Urothelium cell line (cell line): ENCODE measurements around the gene LRRK1.
A peak's percentile ranks its signal among the peaks of the same experiment; 100 is the strongest.
"Not testable (repeated sequence)": the region's sequence is repeated elsewhere in the genome, so short reads cannot be mapped to it uniquely, and the experiment has no call there.

ENCODE experiments used
- DNase-seq: peaks from one replicate; pipeline ENCODE4 v3.0.0; 2011; ENCODE audit warnings: low spot score, mixed read lengths
- FAIRE-seq: peaks from 2 replicates; lab custom pipeline; 2011; peaks lifted over from hg19 to GRCh38; lab: Jason Lieb, UNC

Gene LRRK1

DNA sequence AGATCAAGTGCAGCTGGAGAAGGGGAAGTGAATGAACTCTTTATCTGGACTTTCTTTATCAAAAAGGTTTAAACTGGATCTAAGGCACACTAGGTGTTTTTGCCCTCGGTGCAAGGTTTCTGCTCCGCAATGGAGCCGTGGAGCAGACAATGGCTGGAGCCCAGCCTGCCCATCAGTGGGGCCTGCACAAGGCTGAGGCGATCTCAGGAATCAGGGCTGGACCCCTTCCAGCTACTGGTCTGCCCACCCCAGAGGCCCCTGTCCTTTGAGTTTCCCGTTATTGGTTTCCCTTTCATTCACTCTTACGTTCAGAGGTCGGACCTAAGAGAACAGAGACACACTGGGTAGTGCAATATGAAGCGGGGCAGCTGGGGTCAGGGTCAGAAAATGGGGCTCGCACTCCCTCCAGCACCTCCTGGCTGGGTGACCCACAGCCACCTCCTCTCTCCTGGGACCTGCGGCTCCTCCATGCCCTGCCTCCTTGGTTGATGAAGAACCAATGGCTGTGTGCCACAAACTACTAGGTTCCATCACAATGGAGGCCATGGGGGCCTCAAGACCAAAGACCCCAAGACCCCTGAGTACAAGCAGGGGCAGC, 168.1 kb downstream of the LRRK1 start:
- no peak for DNase-seq
- FAIRE-seq, result no peak

DNA sequence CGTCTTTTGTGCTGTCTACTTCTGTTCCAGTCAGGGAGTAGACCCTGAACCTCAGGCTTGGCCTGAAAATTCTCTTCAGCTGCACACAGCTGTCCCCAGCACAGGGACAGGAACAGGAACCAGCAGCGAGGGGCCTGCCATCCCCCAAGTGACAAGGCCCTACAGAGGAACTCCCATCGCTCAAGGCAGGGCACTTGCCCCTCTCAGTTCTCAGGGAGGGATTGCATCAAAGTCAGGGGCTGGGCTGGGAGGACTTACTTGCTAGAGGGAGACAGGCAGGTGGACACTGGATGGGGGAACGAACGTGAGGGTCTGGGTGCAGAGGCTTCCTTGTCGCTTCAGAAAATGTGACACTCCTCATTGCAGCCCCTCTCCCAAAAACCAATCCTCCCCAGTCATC, 169.1 kb downstream of the LRRK1 start:
- DNase-seq (no peak), FAIRE-seq (no peak)

DNA sequence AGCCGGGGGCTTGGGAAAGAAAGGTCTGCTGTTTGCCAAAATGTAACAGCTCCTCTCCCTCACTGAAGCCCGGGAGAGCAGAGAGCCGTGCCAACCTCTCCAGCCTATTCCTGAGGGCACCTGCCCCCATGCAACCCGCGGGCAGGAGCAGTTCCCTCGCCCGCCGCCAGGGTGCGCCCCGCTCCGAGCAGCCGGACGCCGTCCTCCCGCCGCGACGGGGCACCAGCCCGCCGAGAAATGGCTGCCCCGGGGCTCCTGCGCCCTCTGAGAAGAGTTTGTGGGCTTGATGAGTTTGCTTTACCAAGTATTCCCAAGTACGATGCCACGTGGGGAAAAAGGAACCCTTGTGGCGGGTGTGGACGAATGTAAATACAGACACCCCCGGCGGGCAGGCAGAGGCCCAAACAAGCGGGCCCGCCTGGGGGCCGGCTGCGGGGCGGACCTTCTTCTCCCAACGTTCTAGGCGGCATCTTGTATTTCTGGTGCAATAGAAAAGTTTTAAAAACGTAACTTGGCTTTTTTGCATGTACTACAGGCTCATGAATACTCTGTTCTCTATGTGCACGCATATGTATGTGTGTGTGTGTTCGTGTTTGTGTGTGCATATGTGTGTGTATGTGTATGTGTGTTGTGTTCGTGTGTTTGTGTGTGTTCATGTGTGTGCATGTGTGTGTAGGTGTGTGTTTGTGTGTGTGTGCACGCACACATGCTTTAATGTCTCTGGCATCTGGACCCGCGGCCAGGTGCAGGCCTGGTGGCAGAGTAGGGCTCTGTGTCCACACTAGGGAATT, 169.8 kb downstream of the LRRK1 start:
- DNase-seq (peak; percentile 87), FAIRE-seq (peak; percentile 90)

DNA sequence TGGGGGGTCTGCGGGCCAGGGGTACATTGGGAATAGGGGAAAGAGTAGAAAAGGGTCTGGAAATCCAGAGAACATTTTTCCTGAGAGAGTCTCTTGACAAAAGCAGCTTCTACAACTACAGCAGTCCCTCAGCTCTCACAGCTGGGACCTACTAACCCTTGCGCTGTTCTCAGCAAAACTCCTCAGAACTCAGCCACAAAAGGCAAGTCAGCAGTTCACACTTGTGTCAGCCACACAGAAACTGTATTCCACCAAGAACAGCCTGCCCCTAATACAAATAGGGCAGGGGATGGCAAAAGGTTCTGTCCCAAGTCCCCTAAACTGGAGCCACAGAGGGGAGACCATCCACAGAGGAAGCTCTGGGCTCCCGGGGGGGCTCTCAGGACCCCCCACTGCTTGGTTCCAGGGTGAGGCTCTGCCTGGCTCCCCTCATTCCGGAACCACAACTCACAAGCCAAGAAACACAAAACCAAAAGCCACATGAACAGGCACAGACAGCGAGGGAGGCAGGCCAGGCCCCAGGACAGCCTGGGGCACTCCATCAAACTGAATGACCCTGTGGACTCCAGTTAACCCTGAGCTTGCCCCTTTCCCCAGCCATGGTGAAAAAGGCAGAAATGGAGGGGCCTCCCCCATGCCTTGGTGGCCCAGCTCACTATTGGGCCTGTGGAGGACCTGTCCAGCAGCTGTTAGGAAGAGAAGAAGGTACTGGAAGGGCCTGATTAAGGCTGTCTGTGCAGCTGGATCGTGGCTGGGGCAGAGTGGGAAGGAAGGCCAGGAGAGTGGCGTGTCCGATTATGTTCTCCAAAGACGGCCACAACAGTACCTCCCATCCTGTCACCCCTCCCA, 170.6 kb downstream of the LRRK1 start:
- DNase-seq, result no peak
- no peak for FAIRE-seq

DNA sequence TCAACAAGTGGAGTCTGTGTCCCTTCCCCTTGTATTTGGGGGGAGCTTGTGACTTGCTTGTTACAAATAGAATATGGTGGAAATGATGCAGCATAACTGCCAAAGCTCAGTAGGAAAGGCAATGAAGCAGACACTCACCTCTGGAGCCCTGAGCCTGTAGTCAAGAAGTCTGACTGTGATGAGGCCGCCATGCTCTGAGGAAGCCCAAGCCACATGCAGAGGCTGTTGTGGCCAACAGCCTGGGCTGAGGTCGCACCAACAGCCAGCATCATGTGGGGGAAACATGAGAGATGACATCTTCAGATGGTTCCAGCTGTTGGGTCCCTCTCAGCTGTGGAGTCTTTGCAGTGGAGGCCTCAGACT, 171.3 kb downstream of the LRRK1 start:
- DNase-seq (no peak), FAIRE-seq (no peak)

DNA sequence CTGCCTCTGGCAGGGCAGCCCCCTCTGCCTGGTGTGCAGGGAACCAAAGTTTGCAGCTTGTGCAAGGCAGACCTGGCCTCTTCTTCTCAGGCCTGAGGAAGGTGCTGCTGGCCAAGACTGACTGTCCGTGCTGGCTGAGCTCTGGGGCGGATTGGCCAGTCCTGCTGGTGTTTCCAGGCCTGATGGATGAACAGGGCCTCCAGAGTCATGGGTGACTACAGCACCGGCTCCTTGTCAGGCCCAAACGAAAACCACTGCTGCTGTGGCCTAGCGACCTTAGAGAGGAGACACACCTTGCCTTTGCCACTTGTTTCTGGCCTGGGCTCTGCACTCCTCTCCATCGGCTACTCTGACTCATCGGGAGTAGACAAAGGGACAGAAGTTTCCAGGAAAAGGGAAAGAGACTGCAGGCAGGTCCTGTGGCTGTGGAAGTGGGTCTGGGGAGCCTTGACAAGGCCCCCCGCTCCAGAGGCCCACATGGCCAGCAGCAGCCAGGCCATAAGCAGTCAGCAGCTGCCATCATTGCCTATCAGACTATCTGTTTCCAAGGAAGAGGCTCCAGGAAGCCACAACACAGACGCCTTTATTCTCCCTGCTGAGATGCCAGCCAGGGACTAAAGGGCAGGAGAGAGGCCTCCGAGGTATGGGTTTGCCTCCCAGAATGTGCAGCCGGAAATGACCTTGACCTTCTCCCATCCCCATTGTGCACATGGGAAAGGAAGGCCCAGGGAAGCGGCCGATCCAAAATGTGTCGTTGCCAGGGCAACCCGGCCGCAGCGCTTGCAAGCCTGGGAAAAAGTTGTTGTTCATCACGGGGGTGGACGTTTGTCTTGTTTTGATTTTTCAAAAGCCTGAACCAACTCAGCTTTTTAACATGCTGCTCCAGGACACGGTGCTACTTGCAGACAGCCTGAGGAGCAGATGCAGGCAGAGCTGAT, 172.2 kb downstream of the LRRK1 start:
- peak; percentile 21 for DNase-seq
- no peak for FAIRE-seq

DNA sequence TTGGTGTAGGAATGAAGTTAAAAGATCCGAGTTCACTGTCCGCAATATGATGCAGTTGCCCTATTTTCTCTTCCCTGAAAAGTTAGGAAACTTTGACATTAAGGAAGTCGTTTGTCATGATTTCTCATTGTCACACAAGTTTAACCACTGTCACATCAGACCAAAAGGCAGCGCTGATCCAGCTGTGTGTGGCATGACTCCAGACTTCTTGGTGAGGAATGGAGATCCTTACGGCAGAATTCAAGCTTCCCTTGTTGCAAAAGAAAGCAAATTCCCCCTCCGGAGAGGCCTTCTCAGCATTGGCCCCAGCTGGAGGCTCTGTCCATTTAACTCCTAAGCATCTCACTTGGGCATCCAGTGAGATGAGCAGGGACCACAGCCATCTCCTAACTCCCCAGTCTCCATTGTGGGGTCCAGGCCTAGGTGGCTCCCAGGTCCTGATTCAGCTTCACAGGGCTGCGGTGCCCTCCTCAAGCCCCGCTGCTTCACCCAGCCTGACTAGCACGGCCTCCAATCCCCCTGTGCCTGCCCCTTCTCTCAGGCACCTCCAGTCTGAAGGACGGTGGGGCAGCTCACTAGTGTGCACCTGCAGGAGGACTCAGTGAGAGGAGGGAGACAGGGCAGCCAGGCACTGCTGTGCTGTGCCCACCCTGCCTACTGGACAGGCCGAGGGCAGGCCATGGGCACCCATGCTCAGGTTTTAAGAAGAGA, 173.2 kb downstream of the LRRK1 start:
- DNase-seq (no peak), FAIRE-seq (no peak)

DNA sequence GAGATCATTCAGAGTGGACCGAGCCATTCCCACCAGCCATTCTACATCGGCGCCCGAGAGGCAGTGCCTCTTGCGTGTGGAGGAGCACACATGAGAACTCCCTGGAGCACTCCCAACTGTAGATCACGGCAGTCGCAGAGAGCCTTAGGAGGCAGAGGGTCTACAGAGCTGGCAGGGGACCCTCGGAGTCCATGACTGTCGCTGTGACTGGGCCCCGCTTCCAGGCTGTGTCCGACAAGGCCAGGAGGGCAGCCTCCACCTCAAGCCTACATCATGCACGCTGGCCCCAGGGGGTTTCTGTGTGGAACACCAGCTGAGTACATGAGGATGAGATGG, 173.7 kb downstream of the LRRK1 start:
- DNase-seq (no peak), FAIRE-seq (no peak)

DNA sequence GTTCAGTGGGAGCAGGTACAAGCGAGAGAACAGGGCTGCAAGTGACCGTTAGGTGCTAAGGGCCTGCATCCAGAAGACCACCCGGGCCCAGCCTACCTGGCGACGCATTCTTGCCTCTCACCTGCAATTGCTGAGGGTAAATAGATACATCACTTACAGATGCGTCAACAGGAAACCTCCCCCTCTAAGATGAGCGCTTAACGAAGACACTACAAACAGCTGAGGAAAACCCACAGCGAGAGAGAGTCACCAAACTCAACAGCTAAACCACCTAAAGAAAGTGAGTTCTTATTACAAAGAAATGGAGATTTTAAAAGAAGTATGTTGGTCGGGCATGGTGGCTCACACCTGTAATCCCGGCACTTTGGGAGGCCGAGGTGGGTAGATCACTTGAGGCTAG, 174.8 kb downstream of the LRRK1 start:
- DNase-seq, result no peak
- FAIRE-seq, result no peak

DNA sequence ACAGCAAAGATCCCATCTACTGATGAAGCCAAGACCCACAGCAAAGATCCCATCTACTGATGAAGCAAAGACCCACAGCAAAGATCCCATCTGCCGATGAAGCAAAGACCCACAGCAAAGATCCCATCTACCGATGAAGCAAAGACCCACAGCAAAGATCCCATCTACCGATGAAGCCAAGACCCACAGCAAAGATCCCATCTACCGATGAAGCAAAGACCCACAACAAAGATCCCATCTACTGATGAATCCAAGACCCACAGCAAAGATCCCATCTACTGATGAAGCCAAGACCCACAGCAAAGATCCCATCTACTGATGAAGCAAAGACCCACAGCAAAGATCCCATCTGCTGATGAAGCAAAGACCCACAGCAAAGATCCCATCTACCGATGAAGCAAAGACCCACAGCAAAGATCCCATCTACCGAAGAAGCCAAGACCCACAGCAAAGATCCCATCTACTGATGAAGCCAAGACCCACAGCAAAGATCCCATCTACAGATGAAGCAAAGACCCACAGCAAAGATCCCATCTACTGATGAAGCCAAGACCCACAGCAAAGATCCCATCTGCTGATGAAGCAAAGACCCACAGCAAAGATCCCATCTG, 176.7 kb downstream of the LRRK1 start:
- not testable (repeated sequence) for DNase-seq, FAIRE-seq

DNA sequence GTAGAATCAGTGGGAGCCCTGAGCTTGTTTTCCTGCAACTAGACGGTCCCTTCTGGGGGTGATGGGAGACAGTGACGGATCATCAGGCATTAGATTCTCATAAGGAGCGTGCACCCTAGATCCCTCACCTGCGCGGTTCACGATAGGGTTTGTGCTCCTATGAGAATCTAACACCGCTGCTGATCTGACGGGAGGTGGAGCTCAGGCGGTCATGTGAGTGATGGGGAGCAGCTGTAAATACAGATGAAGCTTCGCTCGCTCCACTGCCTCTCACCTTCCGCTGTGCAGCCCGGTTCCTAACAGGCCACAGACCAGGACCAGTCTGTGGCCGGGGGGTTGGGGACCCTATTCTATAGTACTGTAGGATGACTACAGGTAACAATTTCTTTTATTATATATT, 178.0 kb downstream of the LRRK1 start:
- FAIRE-seq (no peak), DNase-seq (no peak)

DNA sequence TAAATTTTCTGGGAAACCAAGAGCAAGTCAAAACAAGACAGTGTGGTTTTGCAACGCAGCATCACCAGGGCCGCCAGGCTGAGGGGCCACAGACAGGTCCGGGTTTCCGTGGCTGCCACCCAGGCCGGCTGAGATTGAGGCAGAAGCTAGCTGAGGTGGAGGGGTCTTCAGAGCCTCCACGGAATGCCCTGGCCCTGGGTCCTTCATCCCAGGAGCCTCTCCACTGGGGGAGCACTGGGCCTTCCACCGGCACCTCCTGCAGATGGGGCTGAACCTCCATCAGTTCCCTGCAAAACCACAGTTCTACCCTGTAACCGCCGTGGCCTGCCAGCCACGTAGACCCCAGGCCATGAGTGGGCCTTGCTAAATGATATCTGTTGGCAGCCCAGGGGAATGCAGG, 180.0 kb downstream of the LRRK1 start:
- FAIRE-seq, result no peak
- no peak for DNase-seq

DNA sequence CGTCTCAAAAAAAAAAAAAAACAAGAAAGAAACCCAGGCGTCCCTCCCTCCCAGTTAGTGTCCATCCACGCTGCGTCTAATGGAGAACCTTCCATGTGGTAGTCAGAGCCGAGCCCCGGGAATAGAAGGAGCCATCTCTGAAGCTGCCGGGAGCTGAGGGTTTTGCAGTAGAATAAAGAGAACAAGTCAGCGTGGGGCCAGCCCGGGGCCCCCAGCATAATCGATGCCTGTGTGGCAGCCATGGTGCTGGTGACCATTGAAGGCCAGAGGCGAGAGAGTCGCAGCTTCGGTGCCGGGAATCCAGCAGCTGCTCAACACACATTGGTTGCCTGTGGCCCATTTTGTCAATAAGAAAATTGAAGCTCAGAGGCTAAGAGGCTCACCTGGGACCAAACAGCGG, 181.0 kb downstream of the LRRK1 start:
- FAIRE-seq, result no peak

DNA sequence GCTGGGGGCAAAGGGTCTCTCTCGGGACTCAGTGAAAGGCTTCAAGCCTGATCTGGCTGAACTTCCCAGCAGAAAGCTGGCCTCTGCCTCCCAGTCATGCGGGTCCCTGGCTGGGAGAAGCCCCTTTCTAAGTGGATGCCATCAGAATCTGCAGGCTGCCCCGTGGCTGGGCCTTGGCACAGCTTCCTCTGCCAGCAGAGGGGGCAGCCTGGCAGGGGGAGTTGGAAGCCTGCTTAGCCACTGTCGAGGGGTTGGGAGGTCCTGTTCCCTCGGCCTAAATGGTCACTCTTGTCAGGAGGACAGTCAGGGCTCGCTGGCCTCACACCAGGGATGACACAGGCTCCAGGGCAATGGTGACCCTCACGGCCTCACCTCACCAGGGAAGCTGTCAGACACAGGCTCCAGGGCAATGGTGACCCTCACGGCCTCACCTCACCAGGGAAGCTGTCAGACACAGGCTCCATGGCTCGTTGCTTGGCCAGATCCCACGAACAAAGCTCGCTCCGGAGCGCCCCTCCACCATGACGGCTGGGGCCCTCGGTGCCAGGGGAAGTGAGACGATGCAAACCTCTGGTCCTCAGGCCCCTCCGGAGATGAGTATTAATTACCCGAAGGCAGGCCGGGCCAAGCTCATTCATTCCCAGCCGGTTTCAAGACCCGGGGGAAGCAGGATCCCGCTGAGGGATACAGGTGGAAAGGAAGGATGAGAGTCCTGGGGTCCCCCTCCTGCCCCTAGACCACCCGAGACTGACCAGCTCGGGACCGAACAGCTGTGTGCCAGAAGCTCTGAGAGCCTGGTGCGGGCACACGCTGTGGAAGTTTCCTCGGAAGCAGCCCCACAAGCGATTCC, 181.7 kb downstream of the LRRK1 start:
- DNase-seq (no peak), FAIRE-seq (no peak)

More for the DNA sequence above, 181.0 kb downstream of the LRRK1 start:
- no peak for DNase-seq

DNA sequence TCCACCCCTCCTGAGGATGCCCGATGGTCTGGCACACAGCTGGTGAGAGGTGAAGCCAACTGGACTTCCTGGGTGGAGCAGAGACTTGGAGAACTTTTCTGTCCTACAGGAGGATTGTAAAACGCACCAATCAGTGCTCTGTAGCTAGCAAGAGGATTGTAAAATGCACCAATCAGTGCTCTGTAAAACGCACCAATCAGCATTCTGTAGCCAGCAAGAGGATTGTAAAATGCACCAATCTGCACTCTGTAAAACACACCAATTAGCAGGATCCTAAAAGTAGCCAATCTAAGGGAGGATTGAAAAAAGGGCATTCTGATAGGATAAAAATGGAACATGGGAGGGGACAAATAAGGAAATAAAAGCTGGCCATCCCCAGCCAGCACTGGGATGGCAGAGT, 182.5 kb downstream of the LRRK1 start:
- DNase-seq, result no peak
- no peak for FAIRE-seq

DNA sequence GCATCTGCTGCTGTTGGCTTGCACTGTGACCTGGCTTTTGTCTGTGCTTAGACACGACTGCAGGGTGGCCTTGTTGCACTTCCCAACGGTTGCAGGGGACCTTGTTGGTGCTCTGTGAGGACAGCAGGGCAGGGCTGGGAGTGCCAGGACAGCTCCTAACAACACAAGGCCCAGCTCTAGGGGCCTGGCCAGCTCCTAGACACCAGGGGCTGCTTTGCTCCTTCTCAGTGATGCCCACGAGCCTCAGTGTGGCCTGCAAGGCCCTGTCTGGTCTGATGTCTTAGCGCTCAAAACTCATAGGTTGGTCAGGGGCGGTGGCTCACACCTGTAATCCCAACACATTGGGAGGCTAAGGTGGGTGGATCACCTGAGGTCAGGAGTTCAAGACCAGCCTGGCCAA, 183.6 kb downstream of the LRRK1 start:
- DNase-seq (no peak), FAIRE-seq (no peak)

DNA sequence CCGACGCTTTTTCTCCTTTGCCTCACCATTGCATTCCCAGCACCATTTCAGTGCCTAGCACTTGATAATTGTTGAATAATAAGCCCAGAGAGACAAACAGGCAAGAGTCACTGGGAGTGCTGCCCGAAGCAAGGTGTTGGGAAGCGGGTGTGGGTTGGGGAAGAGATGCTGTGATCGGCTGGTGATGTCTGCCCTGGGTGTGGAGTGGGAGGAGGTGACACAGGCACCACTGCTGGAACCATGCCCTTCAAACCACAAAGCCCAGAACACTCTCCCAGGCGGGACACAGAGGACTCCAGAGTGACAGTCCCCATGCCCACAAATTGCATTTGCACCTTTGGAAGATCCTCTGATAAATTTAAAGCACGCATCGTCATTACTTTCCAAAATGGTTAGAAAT, 184.4 kb downstream of the LRRK1 start:
- FAIRE-seq (no peak), DNase-seq (no peak)

DNA sequence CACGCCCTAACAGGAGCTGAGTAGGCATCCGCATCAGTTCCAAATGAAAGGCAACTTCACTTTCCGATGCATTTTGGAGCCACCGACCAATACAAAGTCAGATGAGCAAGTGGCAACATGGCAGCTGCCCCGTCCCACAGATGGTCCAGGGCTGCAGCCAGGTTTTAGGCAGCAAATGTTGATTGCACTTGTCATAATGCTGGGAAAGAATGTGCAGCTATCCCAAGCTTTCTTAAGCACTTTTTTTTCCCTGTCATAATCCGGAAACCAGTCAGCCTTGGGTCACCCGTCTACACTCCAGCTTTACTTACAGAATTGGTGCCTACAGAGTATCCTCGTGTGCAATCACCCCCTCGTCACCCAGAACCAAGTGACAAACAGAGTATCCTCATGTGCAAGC, 185.0 kb downstream of the LRRK1 start:
- peak; percentile 23 for FAIRE-seq
- no peak for DNase-seq
